Body of pancreas (tissue), 4 donors: Measurements from ENCODE around the gene SMIM17.

Source experiments
- CTCF ChIP-seq, 7 experiments: fragments of 450-650 bp in 4 of 7; fragments of 200-600 bp in 3 of 7; sonication (generic) in 3 of 7; IDR thresholded peaks; one replicate each; pipeline ENCODE4 v1.5.1; 2016 to 2019; ENCODE audit warnings: antibody characterized with exemption in 7 of 7
- POLR2A ChIP-seq, 3 donors: fragments of 450-650 bp; IDR thresholded peaks; one replicate each; pipeline ENCODE4 v1.6.1; 2016; ENCODE audit warnings: antibody characterized with exemption in 3 of 3, mild to moderate bottlenecking in 2 of 3

GRCh38 chr19:56671613-56671994 is 28.6 kb downstream of the SMIM17 start, which contains the start of gene ZNF835:
- TF ChIP-seq CTCF (IDR thresholded peaks at IDR 0.05), result peak in 2 of 7 experiments; percentile 20 to 40
- peak in 2 of 3 donors; percentile 51 to 65 for TF ChIP-seq POLR2A (IDR thresholded peaks at IDR 0.05)
